SK-N-SH treated with all-trans-retinoic acid at 6 μM for 48 hours (cell line): ENCODE results near the gene NLRP2B.

ENCODE experiments used
- ATAC-seq: fragments of 200-7000 bp; cut with Tn5 transposase; 3 replicates; pipeline ENCODE4 v1.9.1; 2020; ENCODE audit warnings: mild to moderate bottlenecking, moderate library complexity
- ARNTL ChIP-seq: fragments of 450-650 bp; formaldehyde crosslinking; IDR thresholded peaks from 2 replicates; pipeline ENCODE4 v1.5.0; 2020; ENCODE audit warnings: low read depth, mild to moderate bottlenecking, moderate library complexity, borderline replicate concordance
- BACH2 ChIP-seq: fragments of 250-450 bp; sonication (Bioruptor Pico); IDR thresholded peaks from 2 replicates; pipeline ENCODE4 v1.9.0; 2021; ENCODE audit warnings: mild to moderate bottlenecking, borderline replicate concordance
- CREB5 ChIP-seq: fragments of 250-450 bp; sonication (Bioruptor Pico); IDR thresholded peaks from 2 replicates; pipeline ENCODE4 v1.5.1; 2020; ENCODE audit warnings: low read depth, mild to moderate bottlenecking, moderate library complexity
- CSDC2 ChIP-seq: fragments of 250-450 bp; sonication (Bioruptor Pico); IDR thresholded peaks from 2 replicates; pipeline ENCODE4 v1.5.0; 2020; ENCODE audit warnings: mild to moderate bottlenecking, moderate library complexity
- CSRNP3 ChIP-seq: fragments of 250-450 bp; sonication (Bioruptor Pico); IDR thresholded peaks from 2 replicates; pipeline ENCODE4 v1.5.1; 2021; ENCODE audit warnings: mild to moderate bottlenecking, moderate library complexity
- ESRRG ChIP-seq: fragments of 250-450 bp; sonication (Bioruptor Pico); IDR thresholded peaks from 2 replicates; pipeline ENCODE4 v1.6.1; 2021; ENCODE audit warnings: mild to moderate bottlenecking
- GLIS3 ChIP-seq: fragments of 250-450 bp; sonication (Bioruptor Pico); IDR thresholded peaks from 2 replicates; pipeline ENCODE4 v1.5.0; 2020; ENCODE audit warnings: mild to moderate bottlenecking, moderate library complexity
- ISL1 ChIP-seq: fragments of 250-450 bp; sonication (Bioruptor Pico); IDR thresholded peaks from 2 replicates; pipeline ENCODE4 v2.1.2; 2022; ENCODE audit warnings: mild to moderate bottlenecking, moderate library complexity
- OSR1 ChIP-seq: fragments of 250-450 bp; sonication (Bioruptor Pico); IDR thresholded peaks from 2 replicates; pipeline ENCODE4 v1.8.0; 2022; ENCODE audit warnings: moderate library complexity, mild to moderate bottlenecking, inconsistent platforms
- PATZ1 ChIP-seq: fragments of 250-450 bp; sonication (Bioruptor Pico); IDR thresholded peaks from 2 replicates; pipeline ENCODE4 v1.8.0; 2020; ENCODE audit warnings: mild to moderate bottlenecking, moderate library complexity, borderline replicate concordance
- POU6F1 ChIP-seq: fragments of 250-450 bp; sonication (Bioruptor Pico); IDR thresholded peaks from 2 replicates; pipeline ENCODE4 v1.8.0; 2021; ENCODE audit warnings: low read depth, mild to moderate bottlenecking, moderate library complexity, borderline replicate concordance
- SNAI2 ChIP-seq: fragments of 250-450 bp; sonication (Bioruptor Pico); IDR thresholded peaks from 2 replicates; pipeline ENCODE4 v1.5.0; 2020; ENCODE audit warnings: mild to moderate bottlenecking, moderate library complexity
- TCF4 ChIP-seq: fragments of 250-450 bp; sonication (Bioruptor Pico); IDR thresholded peaks from 2 replicates; pipeline ENCODE4 v1.8.0; 2021; ENCODE audit warnings: mild to moderate bottlenecking, moderate library complexity, borderline replicate concordance
- ZC3H10 ChIP-seq: fragments of 250-450 bp; sonication (Bioruptor Pico); IDR thresholded peaks from 2 replicates; pipeline ENCODE4 v1.5.1; 2021; ENCODE audit warnings: mild to moderate bottlenecking, moderate library complexity
- ZFP3 ChIP-seq: fragments of 250-450 bp; sonication (Bioruptor Pico); IDR thresholded peaks from 2 replicates; pipeline ENCODE4 v1.5.0; 2020; ENCODE audit warnings: mild to moderate bottlenecking, moderate library complexity
- ZFP30 ChIP-seq: fragments of 450-650 bp; formaldehyde crosslinking; IDR thresholded peaks from 2 replicates; pipeline ENCODE4 v1.5.0; 2022; ENCODE audit warnings: mild to moderate bottlenecking, moderate library complexity
- ZNF565 ChIP-seq: fragments of 450-650 bp; formaldehyde crosslinking; conservative IDR thresholded peaks from 2 replicates; pipeline ENCODE4 v1.5.0; 2020; ENCODE audit warnings: low read depth, mild to moderate bottlenecking, moderate library complexity
- ZNF70 ChIP-seq: fragments of 450-650 bp; formaldehyde crosslinking; IDR thresholded peaks from 2 replicates; pipeline ENCODE4 v1.5.0; 2020; ENCODE audit warnings: mild to moderate bottlenecking, moderate library complexity

Gene NLRP2B

GRCh38 chrX:57678686-57679428 lies 1.2 kb downstream of the NLRP2B start:
- ATAC-seq: no peak
- TF ChIP-seq TCF4 (no peak), ZC3H10 (no peak), BACH2 (CRISPR knock-in tag) (no peak), CSDC2 (CRISPR knock-in tag) (no peak), PATZ1 (CRISPR knock-in tag) (no peak), ISL1 (CRISPR knock-in tag) (no peak), OSR1 (CRISPR knock-in tag) (no peak), ESRRG (no peak), ZNF70 (CRISPR knock-in tag) (no peak), CREB5 (no peak), ZFP3 (CRISPR knock-in tag) (no peak), SNAI2 (CRISPR knock-in tag) (no peak), ZNF565 (no peak), POU6F1 (CRISPR knock-in tag) (no peak), ARNTL (CRISPR knock-in tag) (no peak), ZFP30 (no peak), GLIS3 (no peak)
- TF ChIP-seq, all 23 proteins: peak for 0

- ATAC-seq: no peak
- TF ChIP-seq ZFP30: no peak
Measured at GRCh38 chrX:57677132-57677858, 2.8 kb downstream of the NLRP2B start.

- ATAC-seq: no peak
- no peak for TF ChIP-seq CSRNP3 (CRISPR knock-in tag)
Measured at GRCh38 chrX:57675320-57675719, 4.7 kb downstream of the NLRP2B start.

GRCh38 chrX:57674861-57675260 lies 5.2 kb downstream of the NLRP2B start:
- no peak for ATAC-seq
- TF ChIP-seq PATZ1 (CRISPR knock-in tag): no peak
- TF ChIP-seq ZFP30: no peak
- TF ChIP-seq ESRRG: no peak
- no peak for TF ChIP-seq CSRNP3 (CRISPR knock-in tag)
- no peak for TF ChIP-seq ARNTL (CRISPR knock-in tag)
- TF ChIP-seq GLIS3: no peak
- TF ChIP-seq ZNF565: no peak
- no peak for TF ChIP-seq BACH2 (CRISPR knock-in tag)
